Sigmoid colon (tissue), 7 donors: ENCODE data around the gene LHPP. TPM values are rescaled to one million over a fixed set of nuclear protein-coding genes. Genes with fewer than 3 reads are reported as not detected.

Source experiments
- DNase-seq: peaks from one replicate; pipeline ENCODE4 v3.0.0-alpha.2; 2019
- H3K27ac ChIP-seq, 4 donors: fragments of 200-600 bp; sonication (generic); one replicate each; pipeline ENCODE4 v1.5.1; 2016 to 2019; ENCODE audit warnings: mild to moderate bottlenecking in 1 of 4
- H3K27me3 ChIP-seq, 3 donors: fragments of 200-600 bp; sonication (generic); one replicate each; pipeline ENCODE4 v1.5.1; 2019; ENCODE audit warnings: mild to moderate bottlenecking in 1 of 3
- H3K36me3 ChIP-seq, 4 donors: fragments of 200-600 bp; sonication (generic); one replicate each; pipeline ENCODE4 v1.5.1; 2016 to 2019
- H3K4me1 ChIP-seq, 4 donors: fragments of 200-600 bp; sonication (generic); one replicate each; pipeline ENCODE4 v1.5.1; 2017 to 2019
- H3K4me3 ChIP-seq, 4 donors: fragments of 200-600 bp; sonication (generic); one replicate each; pipeline ENCODE4 v1.5.1; 2017 to 2019; ENCODE audit warnings: mild to moderate bottlenecking in 2 of 4, moderate library complexity in 1 of 4
- H3K9me3 ChIP-seq, 4 donors: fragments of 200-600 bp in 3 of 4; sonication (generic) in 3 of 4; one replicate each; pipeline versions ENCODE4 v1.5.1 to v1.6.1; 2013 to 2019
- EP300 ChIP-seq, 4 donors: sonication (generic); formaldehyde crosslinking; IDR thresholded peaks; one replicate each; pipeline ENCODE4 v1.6.1; 2017; ENCODE audit warnings: antibody characterized with exemption in 4 of 4
- POLR2A ChIP-seq, 2 donors: fragments of 450-650 bp; IDR thresholded peaks; one replicate each; pipeline ENCODE4 v1.6.1; 2016; ENCODE audit warnings: antibody characterized with exemption in 2 of 2, mild to moderate bottlenecking in 2 of 2, moderate library complexity in 2 of 2
- POLR2AphosphoS5 ChIP-seq, 4 donors: sonication (generic); formaldehyde crosslinking; IDR thresholded peaks; one replicate each; pipeline ENCODE4 v1.6.1; 2017; ENCODE audit warnings: antibody characterized with exemption in 4 of 4
- WGBS, 2 donors: extraction: QIAGEN DNeasy Blood & Tissue Kit; methylation state at CpG; one replicate each; pipeline ENCODE4 v1.1.7; 2013; 5-methylcytosine and 5-hydroxymethylcytosine counted together
- intact Hi-C: fragments of 100-400 bp; cut with DNase I; formaldehyde crosslinking; loops from one replicate; pipeline ENCODE4 v1.15.1; 2023
- polyA plus RNA-seq, 3 donors: library from polyadenylated mRNA; stranded (reverse); fragments of 200-250 nt; gene quantifications; one replicate each; pipeline ENCODE4 v1.2.3, GENCODE V29; 2013
- total RNA-seq, 4 donors: library from RNA; depleted of rRNA; stranded (reverse); fragments of >200 nt; gene quantifications; one replicate each; pipeline ENCODE4 v1.1.0, GENCODE V29; 2016
- TF ChIP-seq, protein P1 (sequence below), 4 experiments: fragments of 450-650 bp in 3 of 4; fragments of 200-600 bp in 1 of 4; IDR thresholded peaks; one replicate each; pipeline ENCODE4 v1.5.1; 2016 to 2019; ENCODE audit warnings: antibody characterized with exemption in 4 of 4, mild to moderate bottlenecking in 3 of 4, moderate library complexity in 2 of 4
- donor health status: healthy with polysubstance abuse.
- donor health status: Bipolar disorder and iron deficiency.
- donor health status: healthy.

LHPP gene
- total and polyA plus RNA-seq, 7 donors: 17.1 to 35.7 (median 20.6) TPM

DNA sequence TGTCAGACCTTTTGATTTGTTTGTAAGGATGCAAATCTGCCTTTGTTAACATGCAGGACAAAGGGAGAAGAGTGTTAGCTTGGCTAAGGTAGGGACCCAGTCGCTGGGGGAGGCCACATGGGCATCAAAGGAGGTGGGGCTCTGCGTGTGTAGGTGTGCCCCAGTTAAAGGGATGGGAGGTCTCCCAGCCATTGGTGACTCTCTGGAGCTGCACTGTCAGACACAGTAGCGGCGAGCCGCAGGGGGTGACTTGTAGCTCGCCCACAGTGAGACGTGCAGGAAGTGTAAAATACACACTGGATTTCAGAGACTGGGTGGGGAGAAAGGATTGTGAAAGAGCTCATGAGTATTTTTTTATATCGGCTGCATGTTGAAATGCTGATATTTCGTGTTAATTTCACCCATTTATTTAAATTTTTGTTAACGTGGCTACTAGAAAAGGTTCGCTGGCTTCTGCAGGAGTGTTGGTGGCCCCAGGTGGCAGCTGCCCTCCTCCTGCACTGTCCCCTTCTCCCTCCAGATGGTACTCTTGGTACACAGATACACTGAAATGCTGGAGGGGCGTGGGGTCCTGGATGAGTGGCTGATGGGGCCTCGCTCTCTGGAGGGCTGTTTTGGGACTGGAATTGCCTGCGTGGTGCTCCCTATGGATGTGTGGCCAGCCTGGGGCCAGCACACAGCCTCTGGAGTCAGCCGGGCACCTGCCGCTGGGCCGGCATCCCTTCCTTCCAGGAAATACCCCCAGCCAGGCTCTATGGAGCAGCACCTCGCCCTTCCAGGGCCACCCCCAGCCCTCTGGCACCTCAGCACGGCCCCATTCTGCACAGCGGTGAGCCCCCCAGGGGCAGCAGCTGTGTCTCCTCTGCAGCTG is 59.2 kb downstream of the LHPP start:
- H3K27me3 ChIP-seq: no peaks in the 10 kb centered on the region
- peaks cover 0 to 55% (median 43%) of the 10 kb centered on the region in 4 donors for H3K4me1 ChIP-seq
- intact Hi-C loops: loop anchor here (5.0 to 10.0 kb wide), 4 partner anchors 58 to 544 kb away; partner anchors contain the start of gene LHPP
- H3K27ac ChIP-seq: peak overlapping the region in 2 of 4 donors; percentile 79 to 92
- no peak for TF ChIP-seq POLR2AphosphoS5 (IDR thresholded peaks at IDR 0.05)
- TF ChIP-seq EP300 (IDR thresholded peaks at IDR 0.05): no peak
- TF ChIP-seq, protein P1, sequence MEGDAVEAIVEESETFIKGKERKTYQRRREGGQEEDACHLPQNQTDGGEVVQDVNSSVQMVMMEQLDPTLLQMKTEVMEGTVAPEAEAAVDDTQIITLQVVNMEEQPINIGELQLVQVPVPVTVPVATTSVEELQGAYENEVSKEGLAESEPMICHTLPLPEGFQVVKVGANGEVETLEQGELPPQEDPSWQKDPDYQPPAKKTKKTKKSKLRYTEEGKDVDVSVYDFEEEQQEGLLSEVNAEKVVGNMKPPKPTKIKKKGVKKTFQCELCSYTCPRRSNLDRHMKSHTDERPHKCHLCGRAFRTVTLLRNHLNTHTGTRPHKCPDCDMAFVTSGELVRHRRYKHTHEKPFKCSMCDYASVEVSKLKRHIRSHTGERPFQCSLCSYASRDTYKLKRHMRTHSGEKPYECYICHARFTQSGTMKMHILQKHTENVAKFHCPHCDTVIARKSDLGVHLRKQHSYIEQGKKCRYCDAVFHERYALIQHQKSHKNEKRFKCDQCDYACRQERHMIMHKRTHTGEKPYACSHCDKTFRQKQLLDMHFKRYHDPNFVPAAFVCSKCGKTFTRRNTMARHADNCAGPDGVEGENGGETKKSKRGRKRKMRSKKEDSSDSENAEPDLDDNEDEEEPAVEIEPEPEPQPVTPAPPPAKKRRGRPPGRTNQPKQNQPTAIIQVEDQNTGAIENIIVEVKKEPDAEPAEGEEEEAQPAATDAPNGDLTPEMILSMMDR (IDR thresholded peaks at IDR 0.05): no peak
- no peak for TF ChIP-seq POLR2A (IDR thresholded peaks at IDR 0.05)
- WGBS, 2 donors: 91 to 92% methylated on average over 20 of the region's 20 CpGs
- no peaks in the 10 kb centered on the region for H3K36me3 ChIP-seq
- peak; percentile 60 for DNase-seq
- H3K9me3 ChIP-seq: no peaks in the 10 kb centered on the region
- no peak overlapping the region for H3K4me3 ChIP-seq

DNA sequence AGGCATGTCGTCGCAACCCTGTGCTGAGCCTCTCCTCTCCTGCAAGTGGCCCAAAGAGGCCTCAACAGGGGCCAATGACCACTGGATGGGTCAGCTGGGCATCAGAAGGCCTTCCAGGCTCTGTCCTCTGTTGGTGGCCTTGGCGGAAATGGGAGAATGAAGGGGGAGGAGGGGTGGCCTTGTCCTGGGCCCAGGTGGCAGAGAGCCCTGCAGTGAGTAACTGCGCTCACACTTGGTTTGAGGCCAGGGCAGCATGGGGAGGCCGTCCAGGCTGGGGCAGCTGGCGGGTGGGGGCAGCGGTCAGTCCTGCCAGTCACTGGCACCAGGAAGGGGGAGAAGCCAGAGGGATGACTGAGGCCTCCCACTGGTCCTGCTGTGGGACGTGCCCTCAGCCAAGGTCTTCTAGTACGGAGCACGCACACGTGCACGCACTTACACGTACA is 59.8 kb downstream of the LHPP start:
- H3K9me3 ChIP-seq: no peaks in the 10 kb centered on the region
- peaks cover 0 to 55% (median 42%) of the 10 kb centered on the region in 4 donors for H3K4me1 ChIP-seq
- peak; percentile 66 for DNase-seq
- intact Hi-C loops: loop anchor here (5.0 to 10.0 kb wide), 4 partner anchors 59 to 543 kb away; partner anchors contain the start of gene LHPP
- no peaks in the 10 kb centered on the region for H3K36me3 ChIP-seq
- TF ChIP-seq EP300 (IDR thresholded peaks at IDR 0.05): no peak
- no peak for TF ChIP-seq POLR2AphosphoS5 (IDR thresholded peaks at IDR 0.05)
- TF ChIP-seq POLR2A (IDR thresholded peaks at IDR 0.05): no peak
- TF ChIP-seq, protein P1 (IDR thresholded peaks at IDR 0.05): no peak
- peak overlapping the region in 3 of 4 donors; percentile 79 to 92 (median 89) for H3K27ac ChIP-seq
- H3K27me3 ChIP-seq: no peaks in the 10 kb centered on the region
- 94 to 96% methylated on average over 13 of the region's 13 CpGs for WGBS, 2 donors
- H3K4me3 ChIP-seq: no peak overlapping the region

DNA sequence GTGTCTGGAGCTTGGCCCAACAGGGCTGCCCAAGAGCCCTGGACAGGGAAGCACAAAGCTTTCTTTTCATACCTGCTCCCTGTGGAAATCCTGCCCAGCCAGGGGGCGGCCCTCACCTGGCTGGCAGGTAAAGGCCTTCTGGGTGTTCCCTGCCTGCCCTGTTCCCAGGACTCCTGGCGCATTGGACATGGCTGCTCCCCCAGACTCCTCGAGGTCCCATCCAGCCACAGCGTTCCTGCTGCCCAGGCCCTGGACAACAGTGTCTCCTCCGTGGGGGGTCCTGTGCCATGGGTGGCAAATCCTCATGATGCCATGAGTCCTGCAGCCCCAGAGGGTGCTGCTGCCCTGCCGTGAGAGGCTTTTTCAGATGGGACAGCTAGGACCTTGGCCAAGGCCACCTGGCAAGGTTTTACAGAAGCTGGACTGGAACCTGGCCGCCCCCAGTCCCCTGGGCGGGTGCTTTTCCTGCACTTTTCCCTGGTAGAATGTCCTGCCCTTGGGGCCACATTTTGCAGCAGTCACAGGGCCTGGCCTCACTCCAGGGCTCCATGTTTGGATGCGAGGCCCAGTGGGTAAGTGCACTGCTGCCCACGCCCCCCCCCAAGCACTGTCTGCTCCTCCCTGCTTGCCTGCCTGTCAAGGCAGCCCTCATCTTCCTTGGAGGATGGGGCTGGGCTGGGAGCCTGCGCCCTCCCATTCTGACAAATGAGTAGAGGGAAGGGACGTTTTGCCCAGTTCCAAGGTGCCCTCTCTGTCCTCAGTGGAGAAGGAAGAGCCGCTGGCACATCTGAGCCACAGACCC is 60.7 kb downstream of the LHPP start:
- Histone ChIP-seq H3K36me3 (no peaks in the 10 kb centered on the region), H3K27me3 (no peaks in the 10 kb centered on the region), H3K4me1 (peaks cover 0 to 59% (median 42%) of the 10 kb centered on the region in 4 donors), H3K4me3 (peak overlapping the region in 2 of 4 donors; percentile 10 to 15), H3K9me3 (no peaks in the 10 kb centered on the region), H3K27ac (peak overlapping the region in 3 of 4 donors; percentile 79 to 92 (median 89))
- intact Hi-C loops: loop anchor here (5.0 to 10.0 kb wide), 4 partner anchors 60 to 542 kb away; partner anchors contain the start of gene LHPP
- DNase-seq: peak; percentile 87
- WGBS, 2 donors: 66 to 85% methylated on average over 13 of the region's 13 CpGs
- no peak for TF ChIP-seq POLR2AphosphoS5 (IDR thresholded peaks at IDR 0.05)
- TF ChIP-seq, protein P1 (IDR thresholded peaks at IDR 0.05): no peak
- no peak for TF ChIP-seq EP300 (IDR thresholded peaks at IDR 0.05)
- no peak for TF ChIP-seq POLR2A (IDR thresholded peaks at IDR 0.05)

DNA sequence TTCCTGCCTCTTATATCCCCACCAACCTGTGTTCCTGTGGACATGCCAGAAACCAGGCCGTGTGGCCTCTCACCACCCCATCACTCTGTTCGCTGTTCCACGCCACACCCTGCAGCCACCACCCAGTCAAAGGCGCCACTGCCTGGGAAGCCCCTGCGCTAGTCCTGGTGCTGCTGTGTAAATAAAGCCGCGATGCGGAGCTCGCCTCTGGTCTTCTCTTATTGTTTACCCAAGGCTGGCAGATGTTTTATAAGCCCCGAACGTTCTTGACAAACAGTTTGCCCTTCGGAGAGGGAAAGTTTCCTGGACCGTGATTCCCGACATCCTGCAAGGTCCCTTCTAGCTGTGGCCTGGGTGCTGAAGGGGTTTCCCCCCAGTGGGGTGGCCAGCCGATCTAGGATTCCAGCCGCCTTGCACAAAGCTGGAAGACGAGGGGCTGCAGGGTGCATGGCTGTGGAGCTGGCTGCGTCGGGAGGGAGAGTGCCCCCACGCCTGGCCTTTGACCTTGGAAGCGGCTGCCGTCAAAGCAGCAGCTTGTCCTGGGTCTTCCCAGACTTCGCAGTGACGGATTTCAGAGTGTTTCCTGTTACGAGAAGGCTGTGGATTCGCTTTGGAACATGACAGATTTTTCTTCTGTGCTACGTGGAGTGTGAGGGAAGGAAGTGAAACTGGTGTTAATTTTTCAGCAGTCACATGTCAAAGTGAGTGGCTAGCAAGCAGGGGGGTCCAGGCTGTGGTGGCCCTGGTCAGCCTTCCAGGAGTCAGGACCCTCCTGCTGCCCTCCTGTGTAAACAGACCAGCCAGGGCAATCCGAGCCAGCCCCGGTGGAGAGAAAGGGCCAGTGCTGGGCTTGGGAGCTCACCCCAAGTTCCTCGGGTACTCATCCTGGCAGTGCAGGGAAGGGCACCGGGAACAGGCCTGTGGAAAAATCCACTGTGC is 61.6 kb downstream of the LHPP start:
- TF ChIP-seq EP300 (IDR thresholded peaks at IDR 0.05) (peak in 1 of 4 donors; percentile 16), POLR2AphosphoS5 (IDR thresholded peaks at IDR 0.05) (peak in 3 of 4 donors; percentile 9 to 61 (median 36))
- TF ChIP-seq, protein P1 (IDR thresholded peaks at IDR 0.05): no peak
- no peaks in the 10 kb centered on the region for H3K27me3 ChIP-seq
- peak overlapping the region in 3 of 4 donors; percentile 3 to 15 (median 10) for H3K4me3 ChIP-seq
- 10 to 45% methylated on average over 31 of the region's 31 CpGs for WGBS, 2 donors
- no peaks in the 10 kb centered on the region for H3K36me3 ChIP-seq
- peak; percentile 71 for DNase-seq
- H3K4me1 ChIP-seq: peaks cover 0 to 59% (median 42%) of the 10 kb centered on the region in 4 donors
- H3K9me3 ChIP-seq: no peaks in the 10 kb centered on the region
- intact Hi-C loops: loop anchor here (5.0 to 10.0 kb wide), 4 partner anchors 61 to 542 kb away; partner anchors contain the start of gene LHPP
- peak overlapping the region; percentile 23 to 92 (median 84) for H3K27ac ChIP-seq
